Kidney capillary endothelial cell (primary cell): ENCODE results near the gene MED9.

Experiments
- DNase-seq: peaks from one replicate; pipeline ENCODE4 v3.0.0-alpha.2; 2018; ENCODE audit warnings: low spot score

The MED9 gene

GRCh38 chr17:17491546-17491988, 14.8 kb downstream of the MED9 start:
- DNase-seq = no peak

GRCh38 chr17:17492085-17492484, 15.3 kb downstream of the MED9 start:
- no peak for DNase-seq

GRCh38 chr17:17492571-17492970, 15.8 kb downstream of the MED9 start:
- DNase-seq = no peak

- DNase-seq = no peak
These were observed 16.6 kb downstream of the MED9 start for GRCh38 chr17:17493249-17493985.

GRCh38 chr17:17493986-17494466, 17.2 kb downstream of the MED9 start:
- no peak for DNase-seq

GRCh38 chr17:17494499-17494869, 17.7 kb downstream of the MED9 start:
- no peak for DNase-seq

GRCh38 chr17:17494870-17495535, 18.2 kb downstream of the MED9 start:
- DNase-seq = peak; percentile 69

GRCh38 chr17:17495536-17496188, 18.9 kb downstream of the MED9 start:
- no peak for DNase-seq

- peak; percentile 77 for DNase-seq
These were observed 19.6 kb downstream of the MED9 start, which contains the start of gene RASD1 for GRCh38 chr17:17496189-17497064. RASD1 (minus strand) TSS chr17:17496395; CDS start chr17:17496181, 214 bp downstream.

GRCh38 chr17:17497065-17497844, 20.5 kb downstream of the MED9 start:
- DNase-seq = no peak

GRCh38 chr17:17497845-17498520, 21.2 kb downstream of the MED9 start:
- DNase-seq = no peak

GRCh38 chr17:17498606-17499301, 22.0 kb downstream of the MED9 start:
- no peak for DNase-seq

GRCh38 chr17:17499402-17500145, 22.8 kb downstream of the MED9 start:
- DNase-seq = no peak

- DNase-seq = no peak
These were observed 24.3 kb downstream of the MED9 start for GRCh38 chr17:17500999-17501605.

- DNase-seq = no peak
These were observed 26.2 kb downstream of the MED9 start for GRCh38 chr17:17502741-17503565.

- no peak for DNase-seq
These were observed 26.8 kb downstream of the MED9 start for GRCh38 chr17:17503566-17504130.

GRCh38 chr17:17504341-17505140, 27.7 kb downstream of the MED9 start:
- DNase-seq = no peak
